ENCODE measurements around the gene TMCO2.

Gene TMCO2

GRCh38 chr1:40226192-40226591 lies 21.5 kb upstream of the TMCO2 start:
- H4K20me1 ChIP-seq (ENCODE audit: insufficient read depth, low read length), result peaks cover 8% of the 10 kb centered on the region; the same call in 1 of the 2 replicates

DNA sequence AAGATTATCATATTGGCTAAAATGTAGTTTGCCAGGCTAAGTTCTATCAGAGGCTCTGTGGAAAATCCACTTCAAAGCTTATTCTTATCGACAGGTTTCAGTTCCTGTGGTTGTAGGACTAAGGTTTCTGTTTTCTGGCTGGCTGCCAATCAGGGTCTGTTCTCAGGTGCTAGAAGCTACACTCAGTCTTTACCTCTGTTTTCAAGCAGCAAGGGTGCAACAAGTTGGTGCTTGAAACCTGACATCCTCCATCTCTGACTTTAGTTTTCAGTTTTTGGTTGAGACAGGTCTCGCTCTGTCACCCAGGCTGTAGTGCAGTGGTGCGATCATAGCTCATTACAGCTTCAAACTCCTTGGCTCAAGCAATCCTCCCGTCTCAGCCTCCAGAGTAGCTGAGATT lies 15.3 kb upstream of the TMCO2 start:
- H3K4me3 ChIP-seq (ENCODE audit: low read length), result no peak overlapping the region
- H3K4me1 ChIP-seq (ENCODE audit: low read length), result peaks cover 31% of the 10 kb centered on the region
- no peaks in the 10 kb centered on the region for H3K27me3 ChIP-seq (ENCODE audit: low read depth, low read length)
- H3K36me3 ChIP-seq (replicated peaks; ENCODE audit: low read depth, low read length), result peaks cover 47% of the 10 kb centered on the region
- TF ChIP-seq, protein P1, sequence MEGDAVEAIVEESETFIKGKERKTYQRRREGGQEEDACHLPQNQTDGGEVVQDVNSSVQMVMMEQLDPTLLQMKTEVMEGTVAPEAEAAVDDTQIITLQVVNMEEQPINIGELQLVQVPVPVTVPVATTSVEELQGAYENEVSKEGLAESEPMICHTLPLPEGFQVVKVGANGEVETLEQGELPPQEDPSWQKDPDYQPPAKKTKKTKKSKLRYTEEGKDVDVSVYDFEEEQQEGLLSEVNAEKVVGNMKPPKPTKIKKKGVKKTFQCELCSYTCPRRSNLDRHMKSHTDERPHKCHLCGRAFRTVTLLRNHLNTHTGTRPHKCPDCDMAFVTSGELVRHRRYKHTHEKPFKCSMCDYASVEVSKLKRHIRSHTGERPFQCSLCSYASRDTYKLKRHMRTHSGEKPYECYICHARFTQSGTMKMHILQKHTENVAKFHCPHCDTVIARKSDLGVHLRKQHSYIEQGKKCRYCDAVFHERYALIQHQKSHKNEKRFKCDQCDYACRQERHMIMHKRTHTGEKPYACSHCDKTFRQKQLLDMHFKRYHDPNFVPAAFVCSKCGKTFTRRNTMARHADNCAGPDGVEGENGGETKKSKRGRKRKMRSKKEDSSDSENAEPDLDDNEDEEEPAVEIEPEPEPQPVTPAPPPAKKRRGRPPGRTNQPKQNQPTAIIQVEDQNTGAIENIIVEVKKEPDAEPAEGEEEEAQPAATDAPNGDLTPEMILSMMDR (IDR thresholded peaks at IDR 0.05; ENCODE audit: low read depth, low read length), result no peak
- no peak for TF ChIP-seq EZH2phosphoT487 (IDR thresholded peaks at IDR 0.05; ENCODE audit: low read depth)
- no peaks in the 10 kb centered on the region for H3K79me2 ChIP-seq (ENCODE audit: low read length)
- H4K20me1 ChIP-seq (ENCODE audit: insufficient read depth, low read length), result peaks cover 44% of the 10 kb centered on the region
- H3K9me3 ChIP-seq (ENCODE audit: insufficient read depth, low read length), result no peaks in the 10 kb centered on the region
- H3K9ac ChIP-seq (ENCODE audit: low read length), result no peak overlapping the region
- peak overlapping the region; percentile 42 for H3K4me2 ChIP-seq (ENCODE audit: low read length)
- no peak overlapping the region for H3K27ac ChIP-seq (ENCODE audit: low read length)
- no peak overlapping the region for H2AFZ ChIP-seq (ENCODE audit: low read depth, low read length)

More at GRCh38 chr1:40226192-40226591, 21.5 kb upstream of the TMCO2 start:
- Histone ChIP-seq H3K27me3 (ENCODE audit: low read depth, low read length) (no peaks in the 10 kb centered on the region), H3K9me3 (ENCODE audit: insufficient read depth, low read length) (no peaks in the 10 kb centered on the region), H3K36me3 (replicated peaks; ENCODE audit: low read depth, low read length) (peaks cover 9% of the 10 kb centered on the region), H3K4me3 (ENCODE audit: low read length) (no peak overlapping the region), H2AFZ (ENCODE audit: low read depth, low read length) (no peak overlapping the region), H3K9ac (ENCODE audit: low read length) (no peak overlapping the region), H3K4me2 (ENCODE audit: low read length) (no peak overlapping the region), H3K4me1 (ENCODE audit: low read length) (peaks cover 22% of the 10 kb centered on the region), H3K79me2 (ENCODE audit: low read length) (no peaks in the 10 kb centered on the region), H3K27ac (ENCODE audit: low read length) (no peak overlapping the region)
- no peak for TF ChIP-seq EZH2phosphoT487 (IDR thresholded peaks at IDR 0.05; ENCODE audit: low read depth)
- TF ChIP-seq, protein P1 (IDR thresholded peaks at IDR 0.05; ENCODE audit: low read depth, low read length), result no peak

DNA sequence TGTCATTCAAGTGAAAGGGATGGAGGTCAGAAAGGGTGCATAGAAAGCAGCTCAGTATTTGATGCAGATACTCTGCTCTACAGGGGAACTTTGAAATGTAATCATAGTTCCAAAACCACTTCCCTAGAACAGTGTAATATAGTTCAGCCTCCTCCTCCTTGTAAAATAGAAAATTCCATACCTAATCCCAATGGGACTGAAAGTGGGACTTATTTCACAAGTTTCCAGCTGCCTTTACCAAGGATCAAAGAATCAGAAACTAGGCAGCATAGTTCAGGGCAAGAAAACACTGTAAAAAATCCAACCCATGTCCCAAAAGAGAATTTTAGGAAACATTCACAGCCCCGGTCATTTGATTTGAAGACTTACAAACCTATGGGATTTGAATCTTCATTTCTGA lies 8.1 kb upstream of the TMCO2 start:
- H3K4me2 ChIP-seq (ENCODE audit: low read length), result no peak overlapping the region
- no peak overlapping the region for H3K4me3 ChIP-seq (ENCODE audit: low read length)
- no peaks in the 10 kb centered on the region for H3K27me3 ChIP-seq (ENCODE audit: low read depth, low read length)
- H3K79me2 ChIP-seq (ENCODE audit: low read length), result no peaks in the 10 kb centered on the region
- peaks cover 45% of the 10 kb centered on the region for H3K36me3 ChIP-seq (replicated peaks; ENCODE audit: low read depth, low read length)
- no peak overlapping the region for H2AFZ ChIP-seq (ENCODE audit: low read depth, low read length)
- no peak overlapping the region for H3K27ac ChIP-seq (ENCODE audit: low read length)
- H3K4me1 ChIP-seq (ENCODE audit: low read length), result peaks cover 19% of the 10 kb centered on the region
- no peaks in the 10 kb centered on the region for H3K9me3 ChIP-seq (ENCODE audit: insufficient read depth, low read length)
- no peak overlapping the region for H3K9ac ChIP-seq (ENCODE audit: low read length)
- no peak for TF ChIP-seq EZH2phosphoT487 (IDR thresholded peaks at IDR 0.05; ENCODE audit: low read depth)
- TF ChIP-seq, protein P1 (IDR thresholded peaks at IDR 0.05; ENCODE audit: low read depth, low read length), result no peak
- peaks cover 52% of the 10 kb centered on the region for H4K20me1 ChIP-seq (ENCODE audit: insufficient read depth, low read length)

GRCh38 chr1:40240390-40240789 lies 7.3 kb upstream of the TMCO2 start:
- Histone ChIP-seq H3K4me2 (ENCODE audit: low read length) (no peak overlapping the region), H3K79me2 (ENCODE audit: low read length) (no peaks in the 10 kb centered on the region), H3K27ac (ENCODE audit: low read length) (no peak overlapping the region), H3K4me3 (ENCODE audit: low read length) (no peak overlapping the region), H3K36me3 (replicated peaks; ENCODE audit: low read depth, low read length) (peaks cover 42% of the 10 kb centered on the region), H3K27me3 (ENCODE audit: low read depth, low read length) (no peaks in the 10 kb centered on the region), H4K20me1 (ENCODE audit: insufficient read depth, low read length) (peaks cover 52% of the 10 kb centered on the region), H3K4me1 (ENCODE audit: low read length) (peaks cover 19% of the 10 kb centered on the region), H2AFZ (ENCODE audit: low read depth, low read length) (no peak overlapping the region), H3K9ac (ENCODE audit: low read length) (no peak overlapping the region), H3K9me3 (ENCODE audit: insufficient read depth, low read length) (no peaks in the 10 kb centered on the region)
- TF ChIP-seq, protein P1 (IDR thresholded peaks at IDR 0.05; ENCODE audit: low read depth, low read length), result no peak
- no peak for TF ChIP-seq EZH2phosphoT487 (IDR thresholded peaks at IDR 0.05; ENCODE audit: low read depth)

All from OCI-LY3 (cell line).